ENCODE results near the gene KRT13.

The KRT13 gene

DNA sequence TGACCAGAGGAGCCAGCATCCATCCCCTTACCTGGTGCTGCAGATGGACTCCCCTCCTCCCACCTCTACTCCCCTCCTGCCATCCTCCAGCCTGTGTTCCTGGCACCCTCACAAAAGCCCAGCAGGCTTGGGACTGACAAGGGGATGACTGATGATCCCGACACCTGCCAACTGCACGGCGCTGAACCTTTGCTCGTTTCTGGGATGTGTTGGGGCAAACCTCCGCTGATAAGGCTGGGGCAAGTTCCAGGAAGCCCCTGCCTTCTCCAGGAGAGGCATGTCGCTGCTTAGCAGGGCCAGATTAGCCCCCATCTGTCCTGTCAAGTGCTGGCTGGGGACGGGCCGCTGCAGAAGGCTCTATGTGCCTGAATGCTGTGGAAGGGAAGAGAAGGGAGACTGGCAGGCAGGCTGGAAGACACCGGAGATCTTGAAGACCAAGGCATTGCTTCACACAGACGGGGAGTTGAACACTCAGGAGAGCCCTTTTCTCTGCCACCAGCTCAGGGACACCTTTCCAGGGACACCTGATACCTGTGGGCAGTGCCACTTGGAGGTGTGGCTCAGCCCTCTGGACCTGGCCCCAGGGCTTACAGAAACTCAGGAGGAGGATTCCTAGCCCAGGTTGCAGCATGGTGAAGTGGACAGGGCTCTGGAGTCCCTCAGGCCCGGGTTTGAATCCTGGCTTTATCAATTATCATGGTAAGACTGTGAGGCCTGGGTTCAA lies 14.3 kb upstream of the KRT13 start:
- DNase-seq (ENCODE audit: low read depth), result no peak

DNA sequence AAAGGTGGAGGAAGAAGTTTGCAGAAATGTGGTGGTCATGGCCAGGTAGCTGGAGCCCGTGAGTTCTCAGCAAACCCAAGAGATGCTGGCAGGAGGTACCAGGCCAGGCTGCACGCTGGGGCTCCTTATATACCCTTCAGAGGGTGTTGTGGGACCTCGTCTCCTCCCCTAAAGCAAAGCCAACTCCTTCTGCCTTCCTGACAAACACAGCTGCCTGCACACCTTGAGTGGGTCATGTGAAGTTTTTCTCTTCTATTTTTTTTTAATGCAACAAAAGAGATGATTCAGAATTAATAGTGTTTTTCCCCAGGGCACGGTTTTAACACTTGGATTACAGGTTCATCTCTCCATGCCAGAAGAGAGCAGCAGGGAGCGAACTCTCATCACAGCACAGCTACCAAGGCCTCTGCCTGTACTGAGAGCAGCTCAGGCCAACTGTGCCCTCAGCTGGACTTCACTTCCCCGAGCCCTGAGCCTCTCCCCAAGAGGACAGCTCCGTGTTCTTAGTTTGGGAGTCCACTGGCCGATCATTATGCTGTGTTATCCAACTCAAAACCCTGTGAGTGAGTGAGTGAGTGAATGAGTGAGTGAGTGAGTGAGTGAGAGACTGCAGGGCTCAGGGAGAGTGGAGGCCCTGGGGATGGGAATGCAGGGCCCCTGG lies 13.5 kb upstream of the KRT13 start, which contains the start of gene KRT15:
KRT15 (minus strand) TSS at position 102 of the 661 bp plus-strand sequence; CDS start at position 39, 63 bp downstream.
- DNase-seq (ENCODE audit: low read depth), result peak; percentile 55

GRCh38 chr17:41518031-41518430 lies 12.6 kb upstream of the KRT13 start:
- DNase-seq (ENCODE audit: low read depth), result no peak

GRCh38 chr17:41516830-41517283 lies 11.4 kb upstream of the KRT13 start:
- no peak for DNase-seq (ENCODE audit: low read depth)

DNA sequence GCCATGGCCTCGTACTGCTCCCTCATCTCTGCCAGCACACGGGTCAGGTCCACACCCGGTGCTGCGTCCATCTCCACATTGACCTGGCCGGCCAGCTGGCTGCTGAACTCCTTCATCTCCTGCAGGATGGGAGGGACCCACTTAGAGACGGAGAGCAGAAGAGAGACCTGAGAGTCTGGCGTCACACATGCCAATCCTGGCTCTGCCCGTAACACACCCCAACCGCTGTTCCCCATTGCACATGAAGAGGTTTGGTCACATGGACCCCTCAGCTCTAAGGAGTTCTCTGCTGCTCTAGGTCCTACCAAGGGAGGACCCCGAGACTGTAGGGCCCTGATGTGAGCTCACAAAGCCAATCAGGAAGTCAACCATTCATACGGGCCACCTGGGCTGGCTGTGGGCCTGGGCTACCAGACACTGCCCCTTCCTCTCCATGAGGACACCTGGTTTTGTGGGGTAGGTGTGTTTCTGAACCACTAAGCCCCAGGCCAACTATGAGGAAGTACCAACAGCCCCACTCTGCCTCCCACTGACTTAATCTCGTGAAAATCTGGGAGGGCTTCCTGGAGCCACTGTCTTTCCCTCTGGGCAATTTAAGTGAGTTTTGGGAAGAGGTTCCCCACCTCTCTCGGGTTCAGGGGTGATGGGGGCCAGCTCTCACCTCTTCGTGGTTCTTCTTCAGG lies 10.9 kb upstream of the KRT13 start:
- DNase-seq (ENCODE audit: low read depth), result no peak

DNA sequence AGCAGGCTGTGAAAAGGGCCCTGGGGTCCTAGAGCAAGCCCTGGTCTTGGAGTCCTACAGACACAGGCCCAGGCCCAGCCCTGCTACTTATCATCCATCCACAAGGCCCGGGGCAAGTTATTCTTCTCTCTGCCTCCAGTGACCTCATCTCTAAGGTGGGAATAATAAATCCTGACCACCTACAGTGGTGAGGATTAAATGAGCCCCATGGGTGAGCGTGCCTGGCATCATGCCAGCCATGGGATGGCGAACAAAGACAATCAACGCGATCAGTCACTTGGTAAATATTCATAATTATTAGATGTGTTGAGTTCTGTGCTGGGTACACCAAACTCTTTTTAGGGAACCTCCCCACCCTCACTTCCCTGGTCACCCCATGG lies 7.7 kb upstream of the KRT13 start:
- DNase-seq (ENCODE audit: low read depth), result no peak

GRCh38 chr17:41512546-41513167 lies 7.2 kb upstream of the KRT13 start:
- no peak for DNase-seq (ENCODE audit: low read depth)

- no peak for DNase-seq (ENCODE audit: low read depth)
Measured at GRCh38 chr17:41511716-41512115, 6.3 kb upstream of the KRT13 start.

DNA sequence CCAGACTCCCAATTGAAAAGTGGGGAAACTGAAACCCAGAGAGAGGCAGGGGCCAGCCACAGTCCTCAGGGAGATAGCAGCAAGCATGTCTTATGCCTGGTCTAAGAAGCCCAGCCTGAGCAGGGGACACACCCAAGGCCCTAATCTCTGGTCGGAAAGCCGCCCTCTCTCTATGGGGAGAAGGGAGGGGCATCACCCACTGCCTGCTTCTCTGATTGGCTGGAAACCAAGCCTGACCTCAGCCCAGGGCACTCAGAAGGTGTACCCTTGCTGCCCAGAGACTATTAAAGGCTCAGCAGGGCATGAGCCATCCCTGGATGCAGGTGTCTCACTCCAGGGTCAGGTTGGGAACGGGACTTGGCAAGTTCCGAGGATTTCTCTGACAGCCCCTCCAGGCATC lies 5.7 kb upstream of the KRT13 start:
- no peak for DNase-seq (ENCODE audit: low read depth)

- no peak for DNase-seq (ENCODE audit: low read depth)
Measured at GRCh38 chr17:41510251-41511065, 5.0 kb upstream of the KRT13 start.

GRCh38 chr17:41507315-41507880 lies 2.0 kb upstream of the KRT13 start:
- no peak for DNase-seq (ENCODE audit: low read depth)

DNA sequence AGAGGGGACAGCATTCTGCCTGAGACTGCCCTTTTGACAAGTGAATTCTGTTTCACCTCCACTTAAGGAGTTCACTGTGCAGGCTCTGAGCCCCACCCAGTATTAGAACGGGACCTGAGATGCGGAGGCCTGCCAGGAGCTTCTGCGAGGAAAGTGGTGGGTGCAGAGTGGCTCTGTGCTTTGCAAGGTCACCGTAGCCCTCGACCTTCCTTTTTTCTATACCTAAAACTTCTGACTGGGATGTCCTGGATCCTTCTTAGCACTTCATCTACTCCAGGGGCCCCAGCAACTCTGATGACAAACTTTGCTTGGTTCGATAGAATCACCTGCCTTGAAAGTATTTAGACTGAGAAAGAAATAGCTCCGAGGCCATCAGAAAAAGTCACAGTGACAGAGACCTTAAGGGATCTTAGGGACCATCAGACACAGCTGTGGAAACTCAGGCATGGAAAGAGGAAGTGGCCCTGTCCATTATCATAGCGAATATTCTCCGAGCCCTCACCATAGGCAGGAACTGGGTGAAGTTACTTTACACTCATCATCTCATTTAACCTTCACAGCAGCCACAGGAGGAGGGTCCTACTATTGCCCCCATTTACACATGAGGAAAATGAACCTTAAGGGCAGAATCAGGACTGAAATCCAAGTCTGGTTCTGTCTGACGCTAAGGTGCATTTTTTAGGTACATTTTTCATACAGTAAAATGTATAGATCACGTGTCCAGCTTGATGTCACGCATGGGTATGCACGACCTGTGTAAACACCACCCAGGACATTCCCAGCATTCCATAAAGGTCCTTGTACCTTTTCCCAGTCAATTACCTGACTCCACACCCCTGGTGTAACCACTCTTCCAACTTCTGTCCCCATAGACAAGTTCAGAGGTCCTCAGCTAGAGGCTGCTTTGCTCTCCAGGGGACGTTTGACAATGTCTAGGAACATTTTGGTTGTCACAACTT lies 676 bp upstream of the KRT13 start:
- DNase-seq (ENCODE audit: low read depth), result no peak

DNA sequence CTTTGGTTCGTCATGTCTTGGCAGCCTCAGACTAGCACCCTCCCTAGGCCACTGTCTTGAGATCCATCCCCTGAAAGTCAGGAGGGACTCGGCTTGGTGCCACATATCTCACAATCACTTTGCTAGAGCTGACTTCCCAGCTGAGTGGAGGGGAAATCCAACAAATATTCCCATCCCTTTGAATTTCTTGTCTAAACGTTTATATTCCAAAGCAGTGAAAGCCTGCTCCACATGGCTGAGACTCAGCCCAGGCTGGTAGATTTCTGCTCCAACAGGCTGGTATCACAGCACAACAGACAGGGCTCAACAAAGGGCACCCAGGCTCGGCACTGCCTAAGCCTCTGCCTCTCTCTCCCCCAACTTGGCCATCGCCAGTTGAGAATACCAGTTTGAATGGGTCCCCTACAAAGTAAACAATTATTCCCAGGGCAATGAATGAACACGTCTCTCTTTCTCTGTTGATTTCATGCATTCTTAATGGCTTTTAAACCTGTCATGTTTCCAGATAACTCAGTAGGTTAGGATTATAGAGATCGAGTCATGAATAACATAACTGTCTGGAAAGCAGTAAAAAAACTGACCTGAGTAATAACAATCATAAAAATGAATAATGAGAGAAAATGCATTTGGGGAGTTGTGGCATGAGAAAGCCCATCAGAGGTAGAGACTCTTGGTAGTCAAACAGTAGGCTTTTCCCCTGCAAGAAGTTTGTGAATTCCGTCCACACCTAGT lies 1.0 kb downstream of the KRT13 start:
- no peak for DNase-seq (ENCODE audit: low read depth)

- no peak for DNase-seq (ENCODE audit: low read depth)
Measured at GRCh38 chr17:41503202-41503601, 2.2 kb downstream of the KRT13 start.

- peak; percentile 73 for DNase-seq (ENCODE audit: low read depth)
Measured at GRCh38 chr17:41500131-41500911, 5.1 kb downstream of the KRT13 start.

DNA sequence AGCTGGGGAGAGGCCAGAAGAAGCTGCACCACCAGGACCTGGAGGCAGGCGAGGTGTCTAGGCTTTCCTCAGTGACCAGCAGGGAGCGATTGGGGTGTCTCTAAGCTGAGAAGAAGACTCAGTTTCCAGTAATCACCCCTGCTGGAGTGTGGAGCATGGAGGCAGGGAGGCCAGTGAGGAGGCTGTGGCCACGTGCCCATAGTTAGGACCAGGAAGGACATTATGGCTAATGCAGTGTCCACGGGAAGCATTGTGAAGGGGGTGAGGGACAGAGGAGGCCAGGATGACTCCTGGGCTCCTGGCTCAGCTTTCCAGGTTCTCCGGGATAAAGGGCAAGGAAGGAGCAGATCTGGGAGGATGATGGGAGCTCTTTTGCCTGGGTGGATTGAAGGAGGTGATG lies 5.7 kb downstream of the KRT13 start:
- DNase-seq (ENCODE audit: low read depth), result no peak

GRCh38 chr17:41498276-41498675 lies 7.1 kb downstream of the KRT13 start:
- DNase-seq (ENCODE audit: low read depth), result no peak

- DNase-seq (ENCODE audit: low read depth), result peak; percentile 94
Measured at GRCh38 chr17:41496803-41497484, 8.5 kb downstream of the KRT13 start.
